HepG2 (cell line): ENCODE data around the gene OSBPL2. TPM values are rescaled to one million over a fixed set of nuclear protein-coding genes. Genes with fewer than 3 reads are reported as not detected.

Experiments
- ATF4 ChIP-seq, 2 experiments: fragments of 450-650 bp in 1 of 2; sonication (generic) in 1 of 2; formaldehyde crosslinking; IDR thresholded peaks; 2 replicates each; pipeline versions ENCODE4 v1.5.0 to v1.8.0; 2020 to 2022; ENCODE audit warnings: mild to moderate bottlenecking in 1 of 2, missing genetic modification reagents in 1 of 2
- ATRX ChIP-seq: sonication (generic); formaldehyde crosslinking; IDR thresholded peaks from 2 replicates; pipeline ENCODE4 v1.4.0; 2020; ENCODE audit warnings: missing genetic modification reagents, borderline replicate concordance
- CREB3 ChIP-seq: sonication (generic); formaldehyde crosslinking; IDR thresholded peaks from 2 replicates; pipeline ENCODE4 v1.5.0; 2020; ENCODE audit warnings: missing genetic modification reagents
- ELF1 ChIP-seq: sonication (generic); formaldehyde crosslinking; IDR thresholded peaks from 2 replicates; pipeline ENCODE4 v1.4.0; 2020; ENCODE audit warnings: missing genetic modification reagents
- FOXA1 ChIP-seq, 2 experiments: fragments of 450-650 bp in 1 of 2; sonication (generic) in 1 of 2; formaldehyde crosslinking in 1 of 2; IDR thresholded peaks; 2 replicates each; pipeline versions ENCODE4 v1.4.0 to v1.6.1; 2016 to 2020; ENCODE audit warnings: missing genetic modification reagents in 1 of 2
- GABPB1 ChIP-seq: IDR thresholded peaks from 2 replicates; pipeline ENCODE4 v1.6.1; 2016; ENCODE audit warnings: mild to moderate bottlenecking, missing genetic modification reagents, moderate library complexity, missing compliant biosample characterization
- HOXA3 ChIP-seq: sonication (generic); formaldehyde crosslinking; IDR thresholded peaks from 2 replicates; pipeline ENCODE4 v1.5.0; 2020; ENCODE audit warnings: missing genetic modification reagents
- MATR3 ChIP-seq: sonication (generic); formaldehyde crosslinking; IDR thresholded peaks from 2 replicates; pipeline ENCODE4 v1.4.0; 2020; ENCODE audit warnings: missing genetic modification reagents
- NFE2 ChIP-seq: sonication (generic); formaldehyde crosslinking; IDR thresholded peaks from 2 replicates; pipeline ENCODE4 v1.4.0; 2020; ENCODE audit warnings: missing genetic modification reagents
- PATZ1 ChIP-seq: sonication (generic); formaldehyde crosslinking; IDR thresholded peaks from 2 replicates; pipeline ENCODE4 v1.4.0; 2020; ENCODE audit warnings: missing genetic modification reagents
- PRPF4 ChIP-seq: fragments of 200-400 bp; formaldehyde crosslinking; IDR thresholded peaks from 2 replicates; pipeline ENCODE4 v1.6.1; 2016; ENCODE audit warnings: low read length, low read depth; ENCODE audit not compliant: poor library complexity, severe bottlenecking
- RAD51 ChIP-seq: fragments of 450-650 bp; IDR thresholded peaks from 2 replicates; pipeline ENCODE4 v1.6.1; 2016; ENCODE audit warnings: borderline replicate concordance
- ZC3H13 ChIP-seq: sonication (generic); formaldehyde crosslinking; IDR thresholded peaks from 2 replicates; pipeline ENCODE4 v1.8.1; 2023; ENCODE audit warnings: mild to moderate bottlenecking, missing genetic modification reagents, moderate library complexity
- ZNF180 ChIP-seq: sonication (generic); formaldehyde crosslinking; IDR thresholded peaks from 2 replicates; pipeline ENCODE4 v1.4.0; 2020; ENCODE audit warnings: low read depth, missing genetic modification reagents, borderline replicate concordance
- ZNF383 ChIP-seq: sonication (generic); formaldehyde crosslinking; IDR thresholded peaks from 2 replicates; pipeline ENCODE4 v1.4.0; 2020; ENCODE audit warnings: missing genetic modification reagents, mild to moderate bottlenecking, borderline replicate concordance
- ZNF446 ChIP-seq: sonication (generic); formaldehyde crosslinking; IDR thresholded peaks from 2 replicates; pipeline ENCODE4 v1.5.0; 2020; ENCODE audit warnings: mild to moderate bottlenecking, missing genetic modification reagents
- ZNF790 ChIP-seq: sonication (generic); formaldehyde crosslinking; IDR thresholded peaks from 2 replicates; pipeline ENCODE4 v1.8.0; 2022; ENCODE audit warnings: missing genetic modification reagents, mild to moderate bottlenecking, borderline replicate concordance
- ZSCAN29 ChIP-seq: sonication (generic); formaldehyde crosslinking; conservative IDR thresholded peaks from 2 replicates; pipeline ENCODE4 v1.4.0; 2020; ENCODE audit warnings: mild to moderate bottlenecking, missing genetic modification reagents
- polyA plus RNA-seq, 8 experiments: library from polyadenylated mRNA; depleted of rRNA in 3 of 8; stranded (reverse) in 7 of 8; unstranded in 1 of 8; fragments of >200 nt; fragmentation: Illumina TruSeq in 4 of 8; extraction: Trizol in 4 of 8; gene quantifications; 2 replicates each; pipeline versions ENCODE4 v1.2.1 to v1.2.3, GENCODE V29; 2011 to 2016; ENCODE audit warnings: low read depth in 4 of 8, missing spikeins in 1 of 8, mixed read lengths in 1 of 8; ENCODE audit not compliant: insufficient read depth in 1 of 8
- total RNA-seq, 5 experiments: library from RNA; depleted of rRNA; stranded (reverse); fragments of >200 nt; fragmentation: Illumina TruSeq; extraction: Trizol; gene quantifications; 2 replicates each; pipeline ENCODE4 v1.2.3, GENCODE V29; 2016; ENCODE audit warnings: low read depth in 1 of 5
- TF ChIP-seq, protein P1 (sequence below): sonication (generic); formaldehyde crosslinking; IDR thresholded peaks from 2 replicates; pipeline ENCODE4 v1.9.0; 2022; ENCODE audit warnings: missing genetic modification reagents, mild to moderate bottlenecking, borderline replicate concordance
- TF ChIP-seq, protein P2 (sequence below), 2 experiments: sonication (generic) in 1 of 2; formaldehyde crosslinking in 1 of 2; IDR thresholded peaks; 2 replicates each; pipeline versions ENCODE4 v1.4.0 to v1.6.1; 2018 to 2020; ENCODE audit warnings: missing genetic modification reagents in 2 of 2, borderline replicate concordance in 1 of 2, low read depth in 1 of 2, mild to moderate bottlenecking in 1 of 2, missing biosample characterization in 1 of 2
- TF ChIP-seq, protein P3 (sequence below): sonication (generic); formaldehyde crosslinking; conservative IDR thresholded peaks from 2 replicates; pipeline ENCODE4 v1.8.0; 2022; ENCODE audit warnings: low read depth, missing genetic modification reagents

Gene OSBPL2
- total and polyA plus RNA-seq, 2 of the 13 experiments (the other 11 are each of a cell fraction or from before 2014, with no cell fraction given) = 18.5 to 37.4 TPM

- TF ChIP-seq ATF4 (CRISPR knock-in tag; IDR thresholded peaks at IDR 0.05) = no peak
- TF ChIP-seq RAD51 = no peak
- TF ChIP-seq ELF1 (CRISPR knock-in tag) = no peak
- peak; percentile 37; the same call in 1 of the 2 replicates for TF ChIP-seq PATZ1 (CRISPR knock-in tag)
- peak; percentile 34; the same call in 1 of the 2 replicates for TF ChIP-seq GABPB1 (CRISPR knock-in tag)
- TF ChIP-seq PRPF4 = peak; percentile 47
- TF ChIP-seq, protein P1, sequence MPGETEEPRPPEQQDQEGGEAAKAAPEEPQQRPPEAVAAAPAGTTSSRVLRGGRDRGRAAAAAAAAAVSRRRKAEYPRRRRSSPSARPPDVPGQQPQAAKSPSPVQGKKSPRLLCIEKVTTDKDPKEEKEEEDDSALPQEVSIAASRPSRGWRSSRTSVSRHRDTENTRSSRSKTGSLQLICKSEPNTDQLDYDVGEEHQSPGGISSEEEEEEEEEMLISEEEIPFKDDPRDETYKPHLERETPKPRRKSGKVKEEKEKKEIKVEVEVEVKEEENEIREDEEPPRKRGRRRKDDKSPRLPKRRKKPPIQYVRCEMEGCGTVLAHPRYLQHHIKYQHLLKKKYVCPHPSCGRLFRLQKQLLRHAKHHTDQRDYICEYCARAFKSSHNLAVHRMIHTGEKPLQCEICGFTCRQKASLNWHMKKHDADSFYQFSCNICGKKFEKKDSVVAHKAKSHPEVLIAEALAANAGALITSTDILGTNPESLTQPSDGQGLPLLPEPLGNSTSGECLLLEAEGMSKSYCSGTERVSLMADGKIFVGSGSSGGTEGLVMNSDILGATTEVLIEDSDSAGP = peak; percentile 47; the same call in 1 of the 2 replicates
- no peak for TF ChIP-seq ZNF383
- TF ChIP-seq ZSCAN29 (CRISPR knock-in tag) = no peak
- TF ChIP-seq HOXA3 (CRISPR knock-in tag) = peak; percentile 30; the same call in 1 of the 2 replicates
- no peak for TF ChIP-seq ZNF180 (CRISPR knock-in tag)
- no peak for TF ChIP-seq NFE2 (CRISPR knock-in tag)
- no peak for TF ChIP-seq ZC3H13 (CRISPR knock-in tag)
- TF ChIP-seq ZNF790 = no peak
- TF ChIP-seq, protein P2, sequence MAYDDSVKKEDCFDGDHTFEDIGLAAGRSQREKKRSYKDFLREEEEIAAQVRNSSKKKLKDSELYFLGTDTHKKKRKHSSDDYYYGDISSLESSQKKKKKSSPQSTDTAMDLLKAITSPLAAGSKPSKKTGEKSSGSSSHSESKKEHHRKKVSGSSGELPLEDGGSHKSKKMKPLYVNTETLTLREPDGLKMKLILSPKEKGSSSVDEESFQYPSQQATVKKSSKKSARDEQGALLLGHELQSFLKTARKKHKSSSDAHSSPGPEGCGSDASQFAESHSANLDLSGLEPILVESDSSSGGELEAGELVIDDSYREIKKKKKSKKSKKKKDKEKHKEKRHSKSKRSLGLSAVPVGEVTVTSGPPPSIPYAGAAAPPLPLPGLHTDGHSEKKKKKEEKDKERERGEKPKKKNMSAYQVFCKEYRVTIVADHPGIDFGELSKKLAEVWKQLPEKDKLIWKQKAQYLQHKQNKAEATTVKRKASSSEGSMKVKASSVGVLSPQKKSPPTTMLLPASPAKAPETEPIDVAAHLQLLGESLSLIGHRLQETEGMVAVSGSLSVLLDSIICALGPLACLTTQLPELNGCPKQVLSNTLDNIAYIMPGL (CRISPR knock-in tag; IDR thresholded peaks at IDR 0.05; ENCODE audit: borderline replicate concordance in 1 of 2, low read depth in 1 of 2) = no peak
- no peak for TF ChIP-seq MATR3 (CRISPR knock-in tag)
- no peak for TF ChIP-seq ATRX
- no peak for TF ChIP-seq FOXA1 (IDR thresholded peaks at IDR 0.05)
- peak; percentile 72 for TF ChIP-seq FOXA1 (CRISPR knock-in tag; IDR thresholded peaks at IDR 0.05)
- TF ChIP-seq CREB3 = no peak
- TF ChIP-seq, protein P3, sequence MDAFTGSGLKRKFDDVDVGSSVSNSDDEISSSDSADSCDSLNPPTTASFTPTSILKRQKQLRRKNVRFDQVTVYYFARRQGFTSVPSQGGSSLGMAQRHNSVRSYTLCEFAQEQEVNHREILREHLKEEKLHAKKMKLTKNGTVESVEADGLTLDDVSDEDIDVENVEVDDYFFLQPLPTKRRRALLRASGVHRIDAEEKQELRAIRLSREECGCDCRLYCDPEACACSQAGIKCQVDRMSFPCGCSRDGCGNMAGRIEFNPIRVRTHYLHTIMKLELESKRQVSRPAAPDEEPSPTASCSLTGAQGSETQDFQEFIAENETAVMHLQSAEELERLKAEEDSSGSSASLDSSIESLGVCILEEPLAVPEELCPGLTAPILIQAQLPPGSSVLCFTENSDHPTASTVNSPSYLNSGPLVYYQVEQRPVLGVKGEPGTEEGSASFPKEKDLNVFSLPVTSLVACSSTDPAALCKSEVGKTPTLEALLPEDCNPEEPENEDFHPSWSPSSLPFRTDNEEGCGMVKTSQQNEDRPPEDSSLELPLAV (CRISPR knock-in tag) = no peak
- no peak for TF ChIP-seq ZNF446 (CRISPR knock-in tag)
Measured at GRCh38 chr20:62244644-62245108, 6.4 kb downstream of the OSBPL2 start (continued).
